Muscle of back (tissue), 11 donors: Measurements from ENCODE around the gene MRPS21. TPM values are rescaled to one million over a fixed set of nuclear protein-coding genes. Genes with fewer than 3 reads are reported as not detected.
"Not testable (repeated sequence)": the region's sequence is repeated elsewhere in the genome, so short reads cannot be mapped to it uniquely, and the experiment has no call there.

Source experiments
- DNase-seq, 3 donors: peaks; one replicate each; pipeline versions ENCODE4 v3.0.0 to v3.0.0-alpha.2; 2013
- polyA plus RNA-seq, 10 donors: library from polyadenylated mRNA; unstranded; fragments of 120-200 nt; gene quantifications; one replicate each; pipeline ENCODE4 v1.2.1, GENCODE V29; 2013; ENCODE audit not compliant: insufficient read length in 10 of 10

MRPS21 gene
- polyA plus RNA-seq, 10 donors = 39.9 to 59.1 (median 44.1) TPM

DNA sequence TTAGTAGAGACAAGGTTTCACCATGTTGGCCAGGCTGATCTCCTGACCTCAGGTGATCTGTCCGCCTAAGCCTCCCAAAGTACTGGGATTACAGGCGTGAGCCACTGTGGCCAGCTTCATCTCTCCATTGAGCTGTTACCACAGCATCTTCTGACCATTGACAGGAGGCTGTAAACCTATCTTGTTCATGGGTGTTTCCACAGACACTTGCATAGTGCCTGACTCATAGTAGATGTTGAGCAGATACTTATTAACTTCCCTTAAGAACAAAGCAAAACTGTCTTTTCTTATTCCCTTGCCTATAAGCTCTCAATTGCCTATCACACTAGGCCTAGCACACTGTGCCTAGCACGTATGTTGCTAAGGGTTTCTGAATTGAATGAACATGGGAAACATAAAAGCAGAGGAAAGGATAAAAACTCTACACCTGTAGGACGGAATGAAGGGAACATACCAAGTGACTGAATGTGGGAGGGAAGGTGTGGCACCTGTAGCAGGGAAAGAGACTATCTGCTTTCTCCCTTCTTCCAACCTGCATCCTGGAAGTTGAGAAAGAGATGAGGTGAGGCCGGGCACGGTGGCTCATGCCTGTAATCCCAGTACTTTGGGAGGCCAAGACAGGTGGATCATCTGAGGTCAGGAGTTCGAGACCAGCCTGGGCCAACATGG lies 22.2 kb upstream of the MRPS21 start:
- DNase-seq = no peak

DNA sequence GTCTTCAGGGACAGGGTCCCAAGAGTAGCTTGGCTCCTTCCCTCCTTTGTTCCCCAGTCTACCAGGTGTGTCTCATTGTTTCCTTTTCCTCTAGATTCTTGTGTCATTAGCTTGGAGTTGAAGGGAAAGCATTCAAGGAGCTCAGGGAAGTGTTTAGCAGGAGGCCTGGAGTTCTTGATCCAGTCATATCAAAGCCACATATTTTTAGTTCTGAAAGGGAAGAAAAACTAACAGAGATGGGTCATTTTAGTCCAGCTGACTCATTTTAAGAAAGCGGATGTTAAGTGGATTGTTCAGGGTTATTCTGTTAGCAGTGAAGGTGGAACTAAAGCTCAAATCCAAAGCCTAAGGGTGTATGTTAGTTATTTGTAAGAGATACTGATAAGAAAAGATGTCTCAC lies 20.4 kb upstream of the MRPS21 start:
- no peak for DNase-seq

DNA sequence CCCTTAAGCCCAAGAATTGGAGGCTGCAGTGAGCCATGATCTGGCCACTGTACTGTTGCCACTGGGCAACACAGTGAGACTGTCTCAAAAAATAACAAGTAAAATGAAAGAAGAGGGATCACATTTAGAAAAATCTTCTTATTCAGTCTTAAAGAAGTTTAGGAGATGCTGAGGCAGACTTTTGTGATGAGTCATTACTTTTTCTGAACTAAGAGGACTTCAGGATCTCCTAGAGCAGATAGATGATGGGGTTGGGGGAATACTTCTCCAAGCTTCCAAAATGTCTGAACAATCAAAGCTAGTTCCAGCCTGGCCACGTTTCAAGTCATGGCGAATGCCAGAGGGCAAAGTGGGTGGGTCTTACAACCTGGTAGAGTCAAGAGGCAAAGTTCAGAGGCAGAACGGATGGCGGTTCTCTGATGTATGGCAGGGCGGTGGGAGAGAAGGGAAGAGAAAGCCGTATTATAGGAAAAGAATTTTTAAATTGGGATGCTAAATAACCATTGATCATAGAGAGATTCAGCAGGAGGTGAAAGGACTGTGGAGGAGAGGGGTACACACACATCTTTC lies 13.4 kb upstream of the MRPS21 start:
- no peak for DNase-seq

DNA sequence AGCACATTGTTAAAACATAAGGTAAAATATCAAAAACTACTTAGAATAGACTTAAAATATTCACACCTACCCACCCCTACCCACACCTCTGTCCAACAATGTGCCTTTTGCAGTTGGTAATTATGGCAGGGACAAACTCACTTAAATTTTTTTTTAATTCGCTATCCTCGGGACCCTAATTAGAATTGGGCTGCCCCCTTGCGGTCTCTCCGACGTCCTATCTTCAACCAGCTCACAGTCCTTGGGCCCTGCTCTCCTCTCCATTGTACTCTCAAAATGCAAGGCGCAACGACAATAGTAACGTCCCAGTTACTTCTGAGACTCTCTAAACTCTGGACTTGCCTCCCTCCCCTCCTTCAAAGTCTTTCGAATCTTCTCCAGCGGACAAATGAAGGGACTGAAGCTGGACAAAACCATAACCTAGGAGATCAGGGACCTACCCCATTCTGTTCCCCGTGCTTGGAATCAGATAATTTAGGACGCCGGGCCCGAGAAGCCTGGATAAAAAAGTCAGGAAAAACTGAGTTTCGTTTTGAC lies 12.4 kb upstream of the MRPS21 start:
- peak; percentile 63 to 85 (median 75) for DNase-seq

DNA sequence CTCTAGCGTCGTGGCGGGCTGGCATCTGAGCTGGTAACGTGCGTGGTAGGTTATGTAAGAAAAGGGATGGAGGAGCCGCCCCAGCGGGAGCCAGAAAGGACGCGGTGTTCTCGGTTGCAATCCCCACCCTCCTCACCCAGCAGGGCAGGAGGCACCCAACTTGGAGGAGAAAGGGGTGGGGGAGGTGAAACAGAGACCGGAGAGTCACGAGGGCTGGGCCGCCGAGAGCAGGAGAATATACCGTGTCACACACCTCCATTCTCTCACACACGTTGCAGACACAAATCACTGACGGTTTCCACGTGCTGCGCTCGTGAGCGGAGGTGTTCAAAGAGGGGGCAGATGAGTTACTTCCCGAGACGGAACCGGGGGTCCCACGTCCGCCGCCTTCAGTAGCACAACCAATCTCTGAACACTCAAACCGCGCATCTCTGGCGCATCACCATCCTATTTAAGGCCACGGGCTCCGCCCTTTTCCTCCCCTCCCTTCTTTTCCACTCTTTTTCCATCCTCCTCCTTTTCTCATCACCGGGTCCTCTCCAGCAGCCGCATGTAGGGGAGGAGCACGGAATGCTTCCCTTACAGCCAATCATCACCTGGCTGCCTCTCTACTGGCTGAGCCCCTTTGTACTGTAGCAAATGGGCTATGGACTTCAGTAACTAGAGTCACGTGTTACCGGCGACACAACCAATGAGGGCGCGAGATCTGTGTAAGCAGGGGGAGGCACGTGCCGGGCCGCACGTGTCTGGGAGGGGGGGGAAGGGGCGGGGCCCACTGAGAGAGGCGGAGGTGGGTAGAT lies 11.7 kb upstream of the MRPS21 start, which contains the start of gene CIART:
Gene CIART, plus strand, starts transcription at position 797 of the 800 bp plus-strand sequence. CDS start 714 bp downstream, outside the sequence.
- DNase-seq = peak; percentile 95 to 98 (median 97)

DNA sequence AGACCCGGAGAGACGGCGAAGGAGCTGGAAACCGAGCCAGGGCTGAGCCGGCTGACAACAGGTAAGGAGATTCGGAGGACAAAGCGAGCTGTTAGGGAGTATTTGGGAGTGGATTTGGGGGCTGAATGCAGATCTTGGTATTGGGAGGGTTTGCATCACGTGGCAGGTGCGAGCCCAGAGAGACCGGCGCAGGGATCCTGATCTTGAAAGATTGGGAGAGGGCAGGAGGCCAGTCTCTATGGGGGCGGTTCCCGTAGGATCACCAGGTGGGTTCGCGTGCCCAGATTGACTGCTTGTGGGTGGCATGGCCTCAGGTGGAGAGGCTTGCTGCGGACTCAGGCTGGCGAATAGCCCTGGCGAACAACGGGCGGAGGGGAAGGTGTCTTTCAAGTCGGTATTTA lies 11.1 kb upstream of the MRPS21 start:
- DNase-seq = no peak

DNA sequence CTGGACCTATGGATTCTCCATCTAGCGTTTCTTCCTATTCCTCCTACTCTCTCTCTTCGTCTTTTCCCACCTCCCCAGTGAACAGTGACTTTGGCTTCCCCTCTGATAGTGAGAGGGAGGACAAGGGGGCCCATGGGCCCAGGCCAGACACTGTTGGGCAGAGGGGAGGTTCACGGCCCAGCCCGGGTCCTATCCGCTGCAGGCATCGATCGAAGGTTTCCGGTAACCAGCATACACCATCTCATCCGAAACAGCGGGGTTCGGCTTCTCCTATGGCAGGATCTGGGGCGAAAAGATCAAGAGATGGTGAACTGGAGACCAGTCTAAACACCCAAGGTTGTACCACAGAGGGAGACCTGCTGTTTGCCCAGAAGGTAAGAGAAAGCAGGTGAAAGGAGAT lies 10.4 kb upstream of the MRPS21 start:
- DNase-seq = no peak

GRCh38 chr1:150288382-150288781 lies 5.3 kb upstream of the MRPS21 start:
- no peak for DNase-seq

DNA sequence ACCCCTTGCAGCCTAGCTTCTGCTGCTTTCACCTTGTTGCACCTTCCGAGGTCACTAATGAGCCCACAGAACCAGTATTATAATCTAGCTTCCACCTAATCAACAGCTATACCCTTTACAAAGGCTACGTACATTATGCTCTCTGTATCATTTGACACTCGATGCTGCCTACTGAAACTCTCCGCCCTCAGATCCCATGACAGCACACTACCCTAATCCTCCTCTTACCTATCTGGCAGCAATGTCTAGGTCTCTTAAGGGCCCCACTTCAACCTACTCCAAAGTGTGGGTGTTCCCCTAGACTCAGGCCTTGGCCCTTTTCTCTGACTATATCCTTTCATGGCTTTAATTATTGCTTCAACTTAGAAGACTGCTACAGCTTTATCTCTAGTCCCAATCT lies 4.8 kb upstream of the MRPS21 start:
- DNase-seq = no peak

DNA sequence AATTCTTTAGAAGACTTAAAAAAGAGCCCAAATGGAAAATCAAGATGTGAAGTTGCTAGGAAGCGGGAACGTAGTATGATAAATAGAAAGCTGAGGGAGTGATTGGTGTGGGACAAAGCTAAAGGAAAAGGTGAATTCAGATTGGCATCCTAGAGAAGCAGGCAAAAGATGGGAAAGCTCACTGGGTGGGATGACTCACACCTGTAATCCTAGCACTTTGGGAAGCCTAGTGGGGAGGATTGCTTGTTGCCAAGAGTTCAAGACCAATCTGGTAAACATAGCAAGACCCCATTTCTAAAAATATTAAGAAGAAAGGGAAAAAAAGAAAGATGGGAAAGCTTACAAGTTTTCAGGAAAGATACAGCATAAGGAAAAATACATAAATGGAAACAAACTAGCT lies 1.8 kb downstream of the MRPS21 start:
- no peak for DNase-seq

GRCh38 chr1:150299716-150300115 lies 6.1 kb downstream of the MRPS21 start:
- no peak for DNase-seq

- DNase-seq = no peak
Measured at GRCh38 chr1:150302338-150302737, 8.7 kb downstream of the MRPS21 start.

GRCh38 chr1:150302902-150303301 lies 9.2 kb downstream of the MRPS21 start:
- no peak for DNase-seq

DNA sequence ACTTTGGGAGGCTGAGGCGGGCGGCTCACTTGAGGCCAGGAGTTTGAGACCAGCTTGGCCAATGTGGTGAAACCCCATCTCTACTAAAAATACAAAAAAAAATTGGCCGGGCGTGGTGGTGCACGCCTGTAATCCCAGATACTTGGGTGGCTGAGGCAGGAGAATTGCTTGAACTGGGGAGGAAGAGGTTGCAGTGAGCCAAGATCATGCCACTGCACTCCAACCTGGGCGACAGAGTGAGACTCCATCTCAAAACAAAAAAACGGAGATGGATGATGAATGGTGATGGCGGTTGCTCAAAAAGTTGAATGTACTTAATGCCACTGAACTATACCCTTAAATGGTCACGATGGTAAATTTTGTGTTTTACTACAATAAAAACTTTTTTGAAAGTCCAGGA lies 14.9 kb downstream of the MRPS21 start:
- DNase-seq = not testable (repeated sequence)

GRCh38 chr1:150309758-150310508 lies 16.3 kb downstream of the MRPS21 start:
- peak; percentile 44 to 49 (median 47) for DNase-seq

DNA sequence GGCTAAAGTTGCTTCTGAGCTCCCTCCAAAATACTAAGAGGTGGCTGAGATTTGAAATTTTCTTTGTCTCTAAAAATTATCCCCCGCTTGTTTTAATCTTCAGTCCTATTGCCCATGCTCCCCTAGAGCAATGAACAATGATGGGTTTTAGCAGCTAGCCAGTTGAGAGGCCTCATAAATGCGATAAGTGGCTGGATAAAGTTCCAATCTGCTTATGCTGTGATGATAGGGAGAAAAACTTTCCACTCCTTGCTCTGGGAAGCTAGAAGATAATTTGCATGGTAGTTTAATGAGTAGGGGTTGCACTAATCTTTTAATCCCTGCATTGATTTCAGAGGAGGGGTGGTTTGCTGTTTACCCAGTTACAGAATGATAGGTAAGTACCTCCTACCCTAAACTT lies 18.1 kb downstream of the MRPS21 start:
- DNase-seq = no peak

DNA sequence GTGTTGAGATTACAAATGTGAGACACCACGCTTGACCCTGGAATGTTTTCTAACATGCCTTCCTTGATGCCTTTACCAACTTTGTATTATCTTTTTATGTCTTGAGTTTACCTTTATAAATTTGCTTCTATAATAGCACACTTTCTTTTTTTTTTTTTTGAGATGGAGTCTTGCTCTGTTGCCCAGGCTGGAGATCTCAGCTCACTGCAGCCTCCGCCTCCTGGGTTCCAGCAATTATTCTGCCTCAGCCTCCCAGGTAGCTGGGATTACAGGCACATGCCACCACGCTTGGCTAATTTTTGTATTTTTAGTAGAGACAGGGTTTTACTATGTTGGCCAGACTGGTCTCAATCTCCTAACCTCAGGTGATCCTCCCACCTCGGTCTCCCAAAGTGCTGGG lies 21.0 kb downstream of the MRPS21 start:
- not testable (repeated sequence) for DNase-seq

GRCh38 chr1:150320667-150320978 lies 27.0 kb downstream of the MRPS21 start:
- DNase-seq = peak in 1 of 3 donors; percentile 13

- DNase-seq = no peak
Measured at GRCh38 chr1:150321826-150322166, 28.1 kb downstream of the MRPS21 start.

DNA sequence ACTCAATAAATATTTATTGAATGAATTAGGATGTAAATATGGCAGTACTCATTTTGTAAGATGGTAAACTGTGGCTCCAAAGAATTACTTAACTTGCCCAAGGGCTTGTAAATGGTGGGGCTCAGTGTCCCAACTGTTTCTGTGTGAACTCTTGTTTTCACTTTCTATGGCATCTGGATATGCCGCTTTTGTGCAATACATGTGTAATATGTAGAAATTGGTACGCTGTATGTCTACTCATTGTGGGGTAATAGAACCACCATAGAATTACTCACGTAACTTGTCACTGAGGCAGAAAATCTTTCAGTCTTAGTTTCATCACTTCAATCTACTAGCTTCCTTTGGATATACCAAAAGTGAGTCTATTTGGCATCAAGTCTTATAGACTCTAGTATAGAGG lies 28.6 kb downstream of the MRPS21 start:
- peak in 1 of 3 donors; percentile 7 for DNase-seq

DNA sequence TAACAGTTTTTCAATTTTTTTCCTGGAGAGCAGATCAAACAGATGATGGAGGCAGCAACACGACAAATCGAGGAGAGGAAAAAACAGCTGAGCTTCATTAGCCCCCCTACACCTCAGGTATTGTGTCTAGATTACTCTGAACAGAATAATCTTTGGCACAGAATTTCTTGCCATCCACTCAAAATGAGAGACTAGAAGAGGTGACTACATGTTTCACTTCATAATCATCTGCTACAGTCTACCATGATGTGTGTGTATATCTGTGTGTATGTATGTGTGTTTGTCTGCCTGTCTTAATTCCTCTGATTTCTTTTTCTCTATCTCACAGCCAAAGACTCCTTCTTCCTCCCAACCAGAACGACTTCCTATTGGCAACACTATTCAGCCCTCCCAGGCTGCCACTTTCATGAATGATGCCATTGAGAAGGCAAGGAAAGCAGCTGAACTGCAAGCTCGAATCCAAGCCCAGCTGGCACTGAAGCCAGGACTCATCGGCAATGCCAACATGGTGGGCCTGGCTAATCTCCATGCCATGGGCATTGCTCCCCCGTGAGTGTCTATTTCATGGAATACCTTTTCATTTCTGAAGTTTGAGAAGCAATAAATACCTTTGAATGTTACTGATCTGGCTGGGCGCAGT lies 39.1 kb downstream of the MRPS21 start:
- no peak for DNase-seq

- DNase-seq = no peak
Measured at GRCh38 chr1:150346316-150346715, 52.7 kb downstream of the MRPS21 start.
